HEK293 (cell line): Measurements from ENCODE around the gene PCSK5.
"Not testable (repeated sequence)": the region's sequence is repeated elsewhere in the genome, so short reads cannot be mapped to it uniquely, and the experiment has no call there.

Experiments
- CTCF ChIP-seq: fragments of 450-650 bp; formaldehyde crosslinking; IDR thresholded peaks from 2 replicates; pipeline ENCODE4 v1.5.1; 2016; ENCODE audit warnings: missing biosample characterization, missing genetic modification characterization
- MYNN ChIP-seq: fragments of 450-650 bp; formaldehyde crosslinking; IDR thresholded peaks from 2 replicates; pipeline ENCODE4 v1.5.1; 2016; ENCODE audit warnings: missing biosample characterization, missing genetic modification characterization, borderline replicate concordance
- TRIM28 ChIP-seq: IDR thresholded peaks from 2 replicates; pipeline ENCODE4 v1.6.1; 2011; ENCODE audit warnings: low read length, control low read depth, borderline replicate concordance
- YY1 ChIP-seq: fragments of 450-650 bp; formaldehyde crosslinking; IDR thresholded peaks from 2 replicates; pipeline ENCODE4 v1.5.1; 2018; ENCODE audit warnings: missing biosample characterization, missing genetic modification characterization
- ZBTB49 ChIP-seq: fragments of 450-650 bp; formaldehyde crosslinking; IDR thresholded peaks from 2 replicates; pipeline ENCODE4 v1.5.1; 2016; ENCODE audit warnings: missing biosample characterization, missing genetic modification characterization, low read depth
- ZNF138 ChIP-seq: fragments of 450-650 bp; formaldehyde crosslinking; IDR thresholded peaks from 2 replicates; pipeline ENCODE4 v1.5.1; 2016; ENCODE audit warnings: missing biosample characterization, missing genetic modification characterization, borderline replicate concordance
- ZNF223 ChIP-seq: fragments of 450-650 bp; formaldehyde crosslinking; IDR thresholded peaks from 2 replicates; pipeline ENCODE4 v1.5.1; 2016; ENCODE audit warnings: missing biosample characterization, missing genetic modification characterization
- ZNF239 ChIP-seq: fragments of 450-650 bp; formaldehyde crosslinking; IDR thresholded peaks from 2 replicates; pipeline ENCODE4 v1.5.1; 2016; ENCODE audit warnings: missing biosample characterization, missing genetic modification characterization
- ZNF362 ChIP-seq: fragments of 450-650 bp; formaldehyde crosslinking; IDR thresholded peaks from 2 replicates; pipeline ENCODE4 v1.5.1; 2016; ENCODE audit warnings: missing biosample characterization, missing genetic modification characterization
- ZNF670 ChIP-seq: fragments of 450-650 bp; formaldehyde crosslinking; IDR thresholded peaks from 2 replicates; pipeline ENCODE4 v1.5.1; 2016; ENCODE audit warnings: missing biosample characterization, missing genetic modification characterization, low read depth
- ZNF843 ChIP-seq: fragments of 450-650 bp; formaldehyde crosslinking; IDR thresholded peaks from 2 replicates; pipeline ENCODE4 v1.5.1; 2016; ENCODE audit warnings: missing biosample characterization, missing genetic modification characterization

GRCh38 chr9:75963321-75963720 is 72.8 kb downstream of the PCSK5 start:
- TF ChIP-seq CTCF (tag by site-specific recombination); MYNN (tag by site-specific recombination); ZNF670 (tag by site-specific recombination); ZNF362 (tag by site-specific recombination); YY1; ZNF223 (tag by site-specific recombination); ZNF138; ZNF239 (tag by site-specific recombination); TRIM28; ZNF843; ZBTB49 (tag by site-specific recombination): not testable (repeated sequence)
